ENCODE measurements around the gene LLGL2.

LLGL2 gene

DNA sequence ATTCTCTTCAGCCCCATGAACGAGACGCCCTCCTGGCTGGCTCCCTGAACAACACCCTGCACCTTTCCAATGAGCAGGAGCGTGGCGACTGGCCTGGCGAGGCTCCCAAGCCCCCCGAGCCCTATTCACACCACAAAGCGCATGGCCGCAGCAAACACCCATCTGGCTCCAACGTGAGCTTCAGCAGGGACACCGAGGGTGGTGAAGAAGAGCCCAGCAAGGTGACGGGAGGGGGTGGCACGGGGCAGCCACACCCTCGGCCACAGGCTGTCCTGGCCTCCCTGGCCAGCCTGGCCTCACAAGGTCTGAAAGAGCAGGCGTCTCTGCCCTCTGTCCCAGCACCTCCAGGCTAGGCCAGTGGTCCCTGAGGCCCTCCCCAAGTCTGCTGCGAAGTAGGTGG, 33.8 kb upstream of the LLGL2 start:
- DNase-seq, result no peak

GRCh38 chr17:75492555-75493168, 32.8 kb upstream of the LLGL2 start:
- DNase-seq, result no peak

DNA sequence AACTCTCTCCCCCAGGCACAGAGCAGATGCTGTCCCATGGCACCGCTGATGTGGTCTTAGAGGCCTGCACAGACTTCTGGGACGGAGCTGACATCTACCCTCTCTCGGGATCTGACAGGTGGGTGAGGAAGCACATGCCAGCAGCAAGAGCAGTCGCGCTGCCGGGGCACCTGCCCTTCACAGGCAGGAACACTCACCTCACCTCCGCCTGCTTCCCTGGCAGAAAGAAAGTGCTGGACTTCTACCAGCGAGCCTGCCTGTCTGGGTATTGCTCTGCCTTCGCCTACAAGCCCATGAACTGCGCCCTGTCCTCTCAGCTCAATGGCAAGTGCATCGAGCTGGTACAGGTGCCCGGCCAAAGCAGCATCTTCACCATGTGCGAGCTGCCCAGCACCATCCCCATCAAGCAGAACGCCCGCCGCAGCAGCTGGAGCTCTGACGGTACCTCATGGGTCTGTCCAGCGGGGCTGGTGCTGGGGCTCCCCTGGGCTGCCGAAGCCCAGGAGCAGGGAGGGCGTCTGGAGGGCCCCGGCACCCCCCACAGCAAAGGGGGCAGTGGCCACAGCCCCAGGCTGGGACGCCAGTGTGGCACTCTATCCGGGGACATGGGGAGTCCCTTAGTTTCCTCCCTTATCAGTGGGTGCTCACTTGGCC, 31.9 kb upstream of the LLGL2 start:
- no peak for DNase-seq

DNA sequence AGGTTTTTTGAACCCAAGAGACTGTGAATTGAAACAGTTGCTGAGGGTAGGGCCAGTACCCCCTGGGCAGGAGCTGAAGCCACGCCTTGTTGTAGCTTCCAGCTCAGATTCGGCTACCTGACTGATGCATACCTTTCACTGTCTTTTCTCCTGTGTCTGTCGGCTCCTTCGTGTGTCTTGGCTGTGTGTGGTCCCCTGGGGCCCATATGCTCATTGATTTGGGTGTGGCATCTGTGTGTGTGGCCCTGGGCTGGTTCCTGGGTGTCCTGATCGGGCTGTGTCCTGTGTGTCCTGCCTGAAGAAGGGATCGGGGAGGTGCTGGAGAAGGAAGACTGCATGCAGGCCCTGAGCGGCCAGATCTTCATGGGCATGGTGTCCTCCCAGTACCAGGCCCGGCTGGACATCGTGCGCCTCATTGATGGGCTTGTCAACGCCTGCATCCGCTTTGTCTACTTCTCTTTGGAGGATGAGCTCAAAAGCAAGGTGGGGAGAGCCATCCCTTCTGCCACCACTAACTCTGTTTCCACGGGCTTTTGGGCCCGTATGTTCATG, 31.1 kb upstream of the LLGL2 start:
- no peak for DNase-seq

DNA sequence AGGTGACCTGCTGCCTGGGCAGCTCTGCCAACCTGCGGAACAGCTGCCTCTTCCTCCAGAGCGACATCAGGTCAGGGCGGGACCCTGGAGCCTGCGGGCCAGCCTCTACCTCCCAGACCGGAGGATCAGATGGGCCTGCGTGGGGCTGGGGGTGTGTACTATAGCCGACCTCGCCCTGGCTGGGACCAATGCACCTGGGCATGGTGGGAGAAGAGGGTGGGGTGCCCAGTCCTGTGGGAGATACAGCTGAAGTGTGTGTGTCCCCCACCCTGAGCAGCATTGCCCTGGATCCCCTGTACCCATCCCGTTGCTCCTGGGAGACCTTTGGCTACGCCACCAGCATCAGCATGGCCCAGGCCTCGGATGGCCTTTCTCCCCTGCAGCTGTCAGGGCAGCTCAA, 29.5 kb upstream of the LLGL2 start:
- DNase-seq, result no peak

DNA sequence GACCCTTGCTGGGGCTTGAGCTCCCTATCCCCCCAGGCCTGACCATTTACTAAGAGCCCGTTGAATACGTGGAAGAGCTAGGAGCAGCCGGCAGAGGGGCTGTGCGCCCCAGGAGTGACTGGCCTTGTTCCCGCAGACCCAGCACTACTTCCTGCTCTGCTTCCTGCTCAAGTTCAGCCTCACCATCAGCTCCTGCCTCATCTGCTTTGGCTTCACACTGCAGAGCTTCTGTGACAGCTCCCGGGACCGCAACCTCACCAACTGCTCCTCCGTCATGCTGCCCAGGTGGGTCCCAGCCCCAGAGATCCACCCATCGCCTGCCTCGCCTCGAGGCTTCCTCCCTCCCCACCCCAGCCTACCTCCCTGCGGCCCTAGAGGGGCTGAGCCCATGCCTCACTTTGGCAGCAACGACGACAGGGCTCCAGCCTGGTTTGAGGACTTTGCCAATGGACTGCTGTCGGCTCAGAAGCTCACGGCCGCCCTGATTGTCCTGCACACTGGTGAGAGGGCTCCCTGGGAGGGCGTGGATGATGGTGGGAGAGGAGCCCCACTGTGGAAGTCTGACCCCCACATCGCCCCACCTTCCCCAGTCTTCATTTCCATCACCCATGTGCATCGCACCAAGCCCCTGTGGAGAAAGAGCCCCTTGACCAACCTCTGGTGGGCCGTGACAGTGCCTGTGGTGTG, 27.3 kb upstream of the LLGL2 start:
- DNase-seq, result no peak

GRCh38 chr17:75498726-75499213, 26.7 kb upstream of the LLGL2 start:
- DNase-seq, result no peak

DNA sequence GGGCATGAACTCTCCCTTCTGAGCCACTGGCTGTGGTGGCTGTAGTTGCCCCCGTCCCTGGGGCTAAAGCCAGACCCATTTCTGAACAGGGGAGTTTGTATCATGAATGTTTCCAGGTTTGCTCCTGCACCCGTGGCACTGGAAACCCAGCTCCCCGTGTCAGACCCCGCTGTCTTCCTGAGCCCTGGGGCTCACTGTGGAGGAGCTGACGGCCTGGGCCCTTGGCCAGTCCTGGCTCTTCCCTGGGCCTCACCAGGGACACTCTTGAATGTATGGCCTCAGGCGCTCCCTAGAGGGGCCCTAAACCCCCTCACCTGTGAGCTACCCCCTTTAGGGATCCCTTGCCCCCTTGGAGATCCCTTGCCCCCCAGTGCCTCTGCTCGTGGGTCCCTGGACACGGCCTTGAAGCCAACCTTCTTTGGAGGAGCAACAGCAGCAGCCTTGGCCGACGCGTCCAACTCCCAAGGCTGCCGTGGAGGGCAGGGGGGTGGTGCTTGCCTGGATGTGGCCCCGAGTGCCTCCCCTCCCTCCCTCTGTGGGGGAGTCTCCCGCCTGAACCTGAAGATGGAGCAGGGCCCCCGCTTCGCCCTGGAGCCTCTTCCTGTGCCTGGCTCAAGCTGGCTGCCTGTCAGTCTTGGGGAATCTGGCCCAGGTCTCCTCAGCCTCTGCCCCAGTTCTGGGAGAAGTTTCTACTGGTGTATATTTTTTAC, 26.0 kb upstream of the LLGL2 start:
- DNase-seq, result no peak

GRCh38 chr17:75500419-75501216, 24.9 kb upstream of the LLGL2 start:
- no peak for DNase-seq

DNA sequence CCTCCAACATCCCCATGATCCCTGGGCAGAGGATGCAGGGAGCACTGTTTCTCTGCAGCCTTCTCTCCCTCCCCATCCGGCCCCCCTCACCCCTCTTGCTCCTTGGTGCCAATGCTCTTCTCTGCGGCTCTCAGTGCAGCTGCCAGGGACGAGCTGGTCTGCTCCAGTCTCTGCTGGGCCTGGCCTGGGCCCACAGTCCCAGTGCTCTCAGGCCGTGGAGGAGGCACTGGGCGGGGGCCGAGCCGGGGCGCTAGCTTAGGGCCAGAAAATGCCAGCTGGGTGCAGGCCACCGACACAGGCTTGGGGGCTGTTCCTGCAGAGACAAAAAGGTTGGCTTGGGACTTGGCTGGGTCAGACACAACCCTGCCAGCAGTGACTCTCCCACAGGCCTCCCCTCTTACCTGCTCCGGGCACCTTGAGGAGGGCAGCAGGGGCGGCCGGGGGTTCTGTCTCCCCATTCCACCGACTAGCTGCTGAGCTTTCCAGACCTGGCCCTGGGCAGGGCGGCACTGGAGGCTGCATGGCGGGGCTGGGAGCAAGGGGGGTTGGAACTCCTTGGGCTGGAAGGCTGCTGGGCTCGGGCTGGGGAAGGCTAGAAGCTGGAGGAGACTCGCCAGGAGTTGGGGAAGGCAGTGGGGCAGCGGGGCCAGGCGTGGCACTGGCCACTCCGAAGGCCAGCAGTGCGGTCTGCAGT, 24.0 kb upstream of the LLGL2 start:
- no peak for DNase-seq

DNA sequence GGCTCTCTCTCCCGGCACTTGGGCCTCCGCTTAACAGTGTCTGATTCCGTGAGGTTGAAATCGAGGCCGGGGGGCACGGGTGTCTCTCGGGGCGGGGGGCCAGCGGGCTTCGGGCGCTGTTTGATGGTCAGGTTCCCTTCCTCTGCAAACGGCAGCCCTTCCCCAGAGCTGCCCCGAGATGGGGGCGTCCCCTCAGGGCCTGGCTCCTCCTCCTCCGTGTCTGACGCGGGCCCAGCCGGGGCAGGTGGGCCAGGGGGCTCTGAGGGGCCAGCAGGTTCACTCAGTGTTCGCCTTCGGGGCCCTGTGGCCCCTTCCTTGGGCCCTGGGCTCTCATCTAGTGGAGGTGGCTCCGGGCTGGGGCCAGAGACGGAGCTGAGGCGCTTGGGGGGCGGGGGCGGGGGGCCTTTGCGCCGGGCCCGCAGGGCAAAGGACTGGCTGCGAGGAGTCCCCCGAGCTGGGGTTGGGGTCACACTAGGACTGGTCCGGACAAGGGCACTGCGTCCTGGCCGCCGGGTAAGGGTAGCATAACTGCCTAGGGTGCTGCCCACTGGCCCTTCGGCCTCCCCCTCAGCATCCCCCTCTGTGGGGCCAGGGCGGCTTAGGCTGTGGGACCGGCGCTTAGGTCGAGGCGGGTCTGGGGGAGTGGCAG, 23.3 kb upstream of the LLGL2 start:
- no peak for DNase-seq

- no peak for DNase-seq
Measured at GRCh38 chr17:75502721-75503329, 22.7 kb upstream of the LLGL2 start.

GRCh38 chr17:75503337-75503950, 22.1 kb upstream of the LLGL2 start:
- DNase-seq, result no peak

DNA sequence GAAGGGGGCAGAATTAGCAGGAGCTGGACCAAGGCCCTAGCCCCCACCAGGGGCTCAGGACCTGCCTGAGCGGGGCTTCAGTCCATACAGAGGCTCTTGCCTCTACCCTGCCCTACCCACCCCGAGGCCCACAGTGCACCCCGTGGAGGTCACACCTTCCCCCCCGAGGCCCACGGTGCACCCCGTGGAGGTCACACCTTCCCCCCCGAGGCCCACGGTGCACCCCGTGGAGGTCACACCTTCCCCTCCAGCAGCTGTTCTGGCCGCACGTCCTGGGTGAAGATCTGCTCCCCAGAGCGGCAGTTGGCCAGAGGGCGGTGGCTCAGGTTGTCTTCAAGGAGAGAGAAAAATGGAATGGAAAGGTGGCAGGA, 21.5 kb upstream of the LLGL2 start:
- no peak for DNase-seq

DNA sequence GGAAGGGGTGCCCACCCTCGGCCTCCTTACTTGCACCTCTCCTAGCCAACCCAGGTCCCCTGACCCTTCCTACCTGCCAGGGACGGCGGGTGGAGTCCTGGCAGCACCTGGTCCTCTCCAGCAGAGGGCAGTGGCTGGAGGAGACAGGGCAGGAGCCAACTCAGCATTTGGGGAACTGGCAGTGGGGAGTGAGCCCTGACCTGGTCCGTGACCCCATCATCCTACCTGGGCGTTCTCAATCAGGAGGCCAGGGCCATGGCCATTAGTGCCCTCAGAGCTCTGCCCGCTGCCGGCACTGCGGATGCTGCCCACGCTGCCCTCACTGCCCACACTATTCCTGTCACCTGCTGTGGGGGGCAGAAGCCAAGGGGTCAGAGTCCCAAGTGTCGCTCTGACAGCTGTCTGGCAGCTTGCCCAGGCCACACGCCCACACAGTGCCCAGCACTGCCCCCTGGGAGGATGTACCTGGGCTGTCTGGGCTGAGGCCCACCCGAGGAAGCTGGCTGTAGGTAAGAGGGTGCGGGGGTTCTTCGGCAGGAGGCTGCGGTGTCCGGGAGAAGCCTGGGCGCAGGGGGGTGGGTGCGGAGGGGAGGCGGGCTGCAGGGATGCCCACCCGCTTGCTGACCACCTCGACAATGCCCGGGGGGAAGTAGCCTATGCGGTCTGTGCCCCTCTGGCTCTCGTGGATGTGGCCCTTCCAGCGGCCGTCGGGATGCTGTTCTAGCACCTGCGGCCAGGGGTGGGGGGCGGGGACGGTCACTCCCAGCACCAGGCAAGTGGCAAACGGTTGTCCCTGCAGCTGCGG, 20.9 kb upstream of the LLGL2 start:
- DNase-seq, result peak; percentile 22

DNA sequence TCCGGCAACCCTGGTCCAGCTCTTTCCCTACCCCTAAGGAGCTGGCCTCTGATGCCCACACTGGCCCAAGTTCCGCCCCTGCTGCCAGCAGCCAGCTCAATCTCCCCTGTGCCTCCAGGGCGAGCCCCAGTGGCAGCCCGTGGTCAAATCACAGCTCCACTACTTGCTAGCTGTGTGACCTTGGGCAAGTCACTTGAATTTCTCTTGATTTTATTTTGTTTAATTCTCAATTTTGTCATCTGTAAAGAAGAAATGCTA, 20.4 kb upstream of the LLGL2 start:
- no peak for DNase-seq

DNA sequence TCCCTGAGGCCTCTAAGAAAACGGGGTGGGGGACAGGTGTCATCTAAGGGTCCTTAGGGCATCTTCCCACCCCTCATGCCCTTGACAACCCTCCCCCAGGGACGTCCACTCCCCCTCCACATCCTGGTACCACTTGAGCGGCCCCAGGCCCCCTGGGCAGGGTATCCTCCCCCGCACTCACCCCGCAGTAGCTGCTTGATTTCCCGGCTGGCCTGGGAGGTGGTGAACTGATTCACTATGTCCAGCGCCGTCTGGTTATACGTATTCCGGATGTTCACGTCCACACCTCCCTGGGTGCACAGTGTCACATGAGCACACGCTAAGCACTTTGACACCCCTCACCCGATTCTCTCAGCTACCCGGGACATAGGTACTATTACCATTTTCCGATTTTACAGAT, 19.9 kb upstream of the LLGL2 start:
- DNase-seq, result no peak

- no peak for DNase-seq
Measured at GRCh38 chr17:75506134-75506533, 19.4 kb upstream of the LLGL2 start.

DNA sequence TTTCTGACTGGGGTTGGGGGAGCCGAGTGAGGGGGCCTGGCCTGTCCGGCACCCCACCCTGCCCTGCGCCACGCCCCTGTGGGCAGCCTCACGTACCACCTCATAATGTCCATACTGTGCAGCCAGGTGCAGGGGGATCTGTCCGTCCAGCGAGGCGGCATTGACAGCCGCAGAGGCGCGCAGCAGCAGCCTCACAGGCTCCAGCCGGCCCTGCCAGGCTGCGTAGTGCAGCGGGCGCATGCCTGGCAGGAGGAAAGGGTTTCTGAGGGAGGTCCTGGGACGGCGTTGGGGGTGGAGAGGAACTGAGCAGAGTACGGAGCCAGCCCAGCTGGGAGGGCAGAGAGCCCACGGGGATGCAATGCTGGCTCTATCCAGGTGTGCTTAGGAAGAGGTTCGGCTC, 18.6 kb upstream of the LLGL2 start:
- DNase-seq, result no peak
